ENCODE data around the gene SNX1.
"Not testable (repeated sequence)": the region's sequence is repeated elsewhere in the genome, so short reads cannot be mapped to it uniquely, and the experiment has no call there.

GRCh38 chr15:64073496-64073895 lies 22.3 kb upstream of the SNX1 start:
- TF ChIP-seq REST (IDR thresholded peaks at IDR 0.05); CTCF (IDR thresholded peaks at IDR 0.05); RNF2 (IDR thresholded peaks at IDR 0.05; ENCODE audit: borderline replicate concordance, low read depth); POLR2A (IDR thresholded peaks at IDR 0.05; ENCODE audit: low read length); CEBPB (IDR thresholded peaks at IDR 0.05); RCOR1 (IDR thresholded peaks at IDR 0.05; ENCODE audit: low read depth, low read length); JUNB (IDR thresholded peaks at IDR 0.05); MAZ (IDR thresholded peaks at IDR 0.05; ENCODE audit: borderline replicate concordance, low read depth, low read length); ELK1 (IDR thresholded peaks at IDR 0.05; ENCODE audit: low read depth, low read length); RAD21 (conservative IDR thresholded peaks at IDR 0.05 in 1 of 2, IDR thresholded peaks at IDR 0.05 in 1 of 2); CBX2 (IDR thresholded peaks at IDR 0.05; ENCODE audit: borderline replicate concordance, low read depth): not testable (repeated sequence)
- TF ChIP-seq, protein P1, sequence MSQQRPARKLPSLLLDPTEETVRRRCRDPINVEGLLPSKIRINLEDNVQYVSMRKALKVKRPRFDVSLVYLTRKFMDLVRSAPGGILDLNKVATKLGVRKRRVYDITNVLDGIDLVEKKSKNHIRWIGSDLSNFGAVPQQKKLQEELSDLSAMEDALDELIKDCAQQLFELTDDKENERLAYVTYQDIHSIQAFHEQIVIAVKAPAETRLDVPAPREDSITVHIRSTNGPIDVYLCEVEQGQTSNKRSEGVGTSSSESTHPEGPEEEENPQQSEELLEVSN (IDR thresholded peaks at IDR 0.05; ENCODE audit: borderline replicate concordance, low read depth) = not testable (repeated sequence)
- TF ChIP-seq, protein P2, sequence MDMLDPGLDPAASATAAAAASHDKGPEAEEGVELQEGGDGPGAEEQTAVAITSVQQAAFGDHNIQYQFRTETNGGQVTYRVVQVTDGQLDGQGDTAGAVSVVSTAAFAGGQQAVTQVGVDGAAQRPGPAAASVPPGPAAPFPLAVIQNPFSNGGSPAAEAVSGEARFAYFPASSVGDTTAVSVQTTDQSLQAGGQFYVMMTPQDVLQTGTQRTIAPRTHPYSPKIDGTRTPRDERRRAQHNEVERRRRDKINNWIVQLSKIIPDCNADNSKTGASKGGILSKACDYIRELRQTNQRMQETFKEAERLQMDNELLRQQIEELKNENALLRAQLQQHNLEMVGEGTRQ (IDR thresholded peaks at IDR 0.05) = not testable (repeated sequence)

All from A549 (cell line).